Measurements from ENCODE around the gene FBXO8. TPM values are rescaled to one million over a fixed set of nuclear protein-coding genes. Genes with fewer than 3 reads are reported as not detected.

The FBXO8 gene
- total and polyA plus RNA-seq, 2 of the 4 experiments (the other 2 are of a cell fraction): 11.3 to 25.6 TPM

DNA sequence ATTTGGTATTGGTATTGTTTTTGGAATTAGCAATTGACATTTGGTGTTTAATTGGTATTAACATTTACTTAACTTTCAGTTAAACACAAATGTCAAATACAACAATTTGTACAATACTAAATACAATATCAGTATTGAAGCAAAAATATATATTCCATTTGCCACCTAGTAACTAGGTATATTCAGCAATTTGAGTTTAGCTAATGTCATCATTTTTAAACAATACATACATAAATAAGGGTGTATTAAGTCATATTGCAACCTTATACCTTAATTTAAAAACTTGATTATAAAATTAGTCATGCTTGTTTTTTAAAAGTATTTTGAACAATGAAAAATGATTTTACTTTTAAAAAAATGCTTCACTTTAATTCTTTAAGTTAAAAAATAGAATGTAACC is 53.3 kb downstream of the FBXO8 start:
- CTCF ChIA-PET: no interaction called here
- H2BK120ac ChIP-seq (ENCODE audit: low read depth, low read length): no peak overlapping the region
- no peak for DNase-seq
- H3K18ac ChIP-seq (ENCODE audit: low read depth, low read length): no peak overlapping the region
- H3K4ac ChIP-seq (ENCODE audit: low read depth, low read length): no peak overlapping the region
- H2AK5ac ChIP-seq (ENCODE audit: low read depth, low read length): no peak overlapping the region
- BruUV-seq (replicated peaks): no TSS peak
- H3K9ac ChIP-seq (ENCODE audit: low read depth, low read length): no peak overlapping the region
- H3K79me1 ChIP-seq (ENCODE audit: low read depth in 1 of 2, low read length in 2 of 2): no peaks in the 10 kb centered on the region
- H3K4me2 ChIP-seq (ENCODE audit: low read depth, low read length): no peak overlapping the region
- no peak overlapping the region for H3K23ac ChIP-seq (ENCODE audit: low read depth, low read length)
- H4K91ac ChIP-seq (ENCODE audit: insufficient read depth, low read depth, low read length): no peak overlapping the region
- H2AK9ac ChIP-seq (replicated peaks; ENCODE audit: low read depth, low read length, poor library complexity): no peak overlapping the region
- no peak overlapping the region for H2AFZ ChIP-seq (replicated peaks; ENCODE audit: low read length, poor library complexity)
- no peaks in the 10 kb centered on the region for H3K36me3 ChIP-seq (ENCODE audit: control insufficient read depth, insufficient read depth, low read length)
- no peaks in the 10 kb centered on the region for H3K27me3 ChIP-seq (ENCODE audit: control insufficient read depth, insufficient read depth, low read length)
- no peaks in the 10 kb centered on the region for H3K4me1 ChIP-seq (ENCODE audit: control insufficient read depth, insufficient read depth, low read length)
- ATAC-seq (ENCODE audit: low read depth): no peak
- no peaks in the 10 kb centered on the region for H3K9me1 ChIP-seq (ENCODE audit: insufficient read depth, low read length)
- H4K5ac ChIP-seq (ENCODE audit: low read depth, low read length): no peak overlapping the region
- in situ Hi-C loops (cut with MboI; ENCODE audit: low sequenced_read_pairs): no loop called here
- POLR2A ChIA-PET (ENCODE audit: unreplicated experiment): no interaction called here
- H3K14ac ChIP-seq (replicated peaks; ENCODE audit: low read depth, low read length): no peak overlapping the region
- no peak for TF ChIP-seq BHLHE40 (IDR thresholded peaks at IDR 0.05; ENCODE audit: low read depth, low read length)
- TF ChIP-seq RAD21 (IDR thresholded peaks at IDR 0.05; ENCODE audit: low read length): no peak
- no peak for TF ChIP-seq FOS (IDR thresholded peaks at IDR 0.05; ENCODE audit: low read depth, low read length)
- no peak for TF ChIP-seq MAZ (IDR thresholded peaks at IDR 0.05; ENCODE audit: borderline replicate concordance, low read depth, low read length)
- no peak for TF ChIP-seq NFE2L2 (IDR thresholded peaks at IDR 0.05; ENCODE audit: low read depth, low read length)
- no peak for TF ChIP-seq RFX5 (IDR thresholded peaks at IDR 0.05; ENCODE audit: low read depth, low read length)
- TF ChIP-seq, protein P1, sequence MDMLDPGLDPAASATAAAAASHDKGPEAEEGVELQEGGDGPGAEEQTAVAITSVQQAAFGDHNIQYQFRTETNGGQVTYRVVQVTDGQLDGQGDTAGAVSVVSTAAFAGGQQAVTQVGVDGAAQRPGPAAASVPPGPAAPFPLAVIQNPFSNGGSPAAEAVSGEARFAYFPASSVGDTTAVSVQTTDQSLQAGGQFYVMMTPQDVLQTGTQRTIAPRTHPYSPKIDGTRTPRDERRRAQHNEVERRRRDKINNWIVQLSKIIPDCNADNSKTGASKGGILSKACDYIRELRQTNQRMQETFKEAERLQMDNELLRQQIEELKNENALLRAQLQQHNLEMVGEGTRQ (IDR thresholded peaks at IDR 0.05; ENCODE audit: low read depth, low read length): no peak
- TF ChIP-seq POLR2A (IDR thresholded peaks at IDR 0.05; ENCODE audit: low read depth, low read length): no peak
- TF ChIP-seq CHD1 (IDR thresholded peaks at IDR 0.05; ENCODE audit: low read depth, low read length): no peak
- H2BK15ac ChIP-seq (ENCODE audit: low read depth, low read length): no peak overlapping the region
- H4K20me1 ChIP-seq (ENCODE audit: insufficient read depth, low read length): no peaks in the 10 kb centered on the region
- H3K56ac ChIP-seq (ENCODE audit: extremely low read depth, insufficient read depth, low read length): no peak overlapping the region
- no peak overlapping the region for H3K4me3 ChIP-seq (ENCODE audit: insufficient read depth, low read depth, low read length)
- H3K27ac ChIP-seq (ENCODE audit: insufficient read depth, low read length): no peak overlapping the region
- intact Hi-C loops (cut with micrococcal nuclease): no loop called here
- no peak overlapping the region for H2BK20ac ChIP-seq (ENCODE audit: low read depth, low read length)
- H3K9me3 ChIP-seq (ENCODE audit: control insufficient read depth, insufficient read depth, low read length): no peaks in the 10 kb centered on the region
- H4K8ac ChIP-seq (ENCODE audit: low read depth in 2 of 2, low read length in 2 of 2): no peak overlapping the region
- H2BK5ac ChIP-seq (ENCODE audit: low read depth, low read length, poor library complexity, severe bottlenecking): no peak overlapping the region
- dilution Hi-C loops (cut with HindIII; ENCODE audit: low sequenced_read_pairs, unreplicated experiment): no loop called here
